SIG-M5 treated with dmso at 0.1 percent for 504 hours (cell line): ENCODE results near the gene TEX14.
"Not testable (repeated sequence)": the region's sequence is repeated elsewhere in the genome, so short reads cannot be mapped to it uniquely, and the experiment has no call there.

Experiments used
- DNase-seq: peaks from one replicate; lab custom pipeline; 2025; ENCODE audit not compliant: unreplicated experiment; lab: John Stamatoyannopoulos, UW

Gene TEX14

DNA sequence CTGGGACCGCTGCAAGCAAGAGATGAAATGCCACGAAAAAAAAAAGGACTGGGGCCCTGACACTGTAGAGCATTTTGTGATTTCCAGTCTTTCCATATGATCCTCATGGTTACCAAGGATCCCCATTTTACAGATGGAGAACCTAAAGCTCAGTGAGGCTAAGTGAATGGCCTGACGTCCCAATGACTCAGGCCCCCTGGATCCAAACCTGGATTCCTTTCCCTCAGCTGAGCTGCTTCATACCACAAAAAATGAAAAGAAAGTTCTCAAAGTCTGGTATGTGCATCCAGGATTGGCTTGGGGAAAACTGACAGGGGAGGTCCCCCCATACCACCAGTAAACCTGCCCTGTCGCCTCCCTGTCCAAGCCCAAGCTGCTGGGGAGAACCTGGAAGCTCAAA lies 80.5 kb downstream of the TEX14 start:
- no peak for DNase-seq

DNA sequence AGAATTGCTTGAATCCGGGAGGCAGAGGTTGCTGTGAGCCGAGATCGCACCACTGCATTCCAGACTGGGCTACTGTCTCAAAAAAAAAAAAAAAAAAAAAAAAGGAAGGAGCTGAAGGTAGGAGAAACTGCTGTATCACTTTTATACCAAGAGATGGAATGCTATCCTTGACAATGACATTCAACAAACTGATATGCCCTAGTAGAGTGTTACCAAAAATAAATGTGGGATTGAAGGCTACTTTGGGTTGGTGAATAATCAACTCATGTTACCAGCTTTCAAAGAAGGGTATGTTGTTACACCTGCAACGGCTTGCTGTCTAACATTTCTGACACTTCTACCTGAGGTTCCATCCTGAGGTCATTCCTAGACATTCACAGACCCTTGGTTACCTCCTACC lies 84.9 kb downstream of the TEX14 start:
- DNase-seq: no peak

DNA sequence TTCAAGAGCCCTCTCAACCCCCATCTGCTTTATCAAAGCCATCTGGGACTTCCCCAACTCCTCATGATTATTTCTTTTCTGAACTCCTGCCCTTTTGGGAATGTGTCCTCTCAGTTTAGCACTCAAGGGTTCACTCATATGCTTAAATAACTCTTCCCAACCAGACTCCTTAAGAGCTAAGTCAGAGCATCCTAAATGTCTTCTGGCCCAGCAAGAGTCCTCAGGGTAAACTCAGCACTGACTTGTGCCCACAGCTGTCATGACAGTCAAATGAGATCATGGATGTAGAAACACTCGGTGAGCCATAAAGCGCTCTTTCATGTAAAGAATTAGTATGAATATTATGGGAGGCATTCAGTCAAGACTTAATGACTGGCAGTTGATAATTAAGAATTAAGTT lies 85.9 kb downstream of the TEX14 start:
- no peak for DNase-seq

DNA sequence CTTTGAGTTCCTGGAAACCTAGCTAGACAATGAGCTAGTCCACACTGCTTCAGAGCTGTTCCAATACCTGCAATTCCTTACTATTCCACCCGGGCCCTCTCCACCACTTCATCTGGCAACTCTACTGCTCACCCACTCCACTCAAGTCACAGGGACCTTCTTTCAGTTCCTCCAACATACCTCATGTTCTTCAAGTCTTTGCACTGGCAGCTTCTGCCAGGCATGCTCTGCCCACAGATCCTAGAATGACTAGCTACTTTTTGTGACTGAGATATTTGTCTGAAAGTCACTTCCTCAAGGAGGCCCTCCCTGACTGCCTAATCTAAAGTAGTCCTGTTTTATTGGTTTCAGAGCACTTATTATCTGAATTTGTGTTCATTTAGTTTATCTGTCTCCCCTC lies 86.4 kb downstream of the TEX14 start:
- peak; percentile 60 for DNase-seq

DNA sequence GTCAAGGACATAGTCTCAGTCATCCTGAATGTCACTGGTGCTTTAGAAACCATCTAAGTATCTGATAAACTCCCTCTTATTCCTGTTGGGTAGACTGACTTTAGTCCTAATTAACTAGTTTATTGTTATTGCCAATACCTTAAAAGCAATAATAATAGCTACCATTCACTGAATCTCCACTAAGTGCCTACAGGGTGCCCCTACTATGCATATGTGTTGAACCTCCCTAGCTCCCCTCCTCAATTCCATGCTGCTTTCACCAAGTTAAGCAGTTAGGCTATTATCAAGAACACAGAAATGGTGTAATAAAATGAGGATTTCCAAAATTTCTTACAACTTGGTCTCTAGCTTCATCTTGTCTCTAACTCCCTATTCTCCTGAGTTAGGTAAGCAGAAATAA lies 89.9 kb downstream of the TEX14 start:
- DNase-seq: no peak

DNA sequence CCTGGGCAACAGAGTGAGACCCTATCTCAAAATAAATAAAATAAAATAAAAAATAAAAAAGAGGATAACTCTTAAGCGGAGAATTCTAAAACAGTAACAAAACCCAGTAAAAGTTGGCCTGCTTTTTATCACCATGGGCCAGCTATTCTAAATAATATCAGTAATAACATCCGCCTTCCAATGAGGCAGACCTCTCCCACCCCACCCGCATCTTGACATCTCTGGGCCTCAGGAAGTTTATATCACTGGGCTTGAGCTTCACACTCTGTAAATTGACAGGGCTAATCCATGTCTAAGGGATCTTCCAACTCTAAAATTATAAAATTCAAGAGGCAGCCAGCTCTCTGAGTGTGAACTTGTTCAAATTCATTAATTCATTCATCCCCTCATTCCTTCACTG lies 94.5 kb downstream of the TEX14 start:
- no peak for DNase-seq

DNA sequence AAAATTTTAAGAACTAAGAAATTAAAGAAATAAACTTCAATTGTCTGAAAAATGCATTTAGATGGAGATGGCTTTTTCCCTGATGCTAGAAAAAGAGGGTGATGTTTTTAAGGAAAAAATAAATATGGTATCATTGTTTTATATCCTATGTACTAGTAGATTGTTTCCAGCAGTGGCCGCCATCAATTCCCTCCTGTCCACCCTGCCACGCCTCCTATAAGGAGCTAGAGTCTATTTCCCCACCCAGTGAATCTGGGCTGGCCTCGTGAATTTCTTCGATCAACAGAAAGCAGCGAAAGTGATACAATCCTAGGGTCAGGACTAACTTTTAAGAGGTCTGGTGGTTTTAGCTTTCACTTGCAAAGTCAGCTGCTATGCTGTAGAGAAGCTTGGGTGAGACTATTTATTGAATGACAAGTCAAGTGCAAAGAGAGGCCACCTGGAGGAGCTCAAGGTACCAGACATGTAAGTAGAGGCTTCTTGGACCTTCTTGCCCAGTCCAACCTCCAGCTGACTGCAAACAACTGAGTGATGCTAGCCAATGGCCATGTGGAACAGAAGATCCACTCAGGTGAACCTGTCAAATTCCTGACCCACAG lies 96.6 kb downstream of the TEX14 start:
- DNase-seq: peak; percentile 95

DNA sequence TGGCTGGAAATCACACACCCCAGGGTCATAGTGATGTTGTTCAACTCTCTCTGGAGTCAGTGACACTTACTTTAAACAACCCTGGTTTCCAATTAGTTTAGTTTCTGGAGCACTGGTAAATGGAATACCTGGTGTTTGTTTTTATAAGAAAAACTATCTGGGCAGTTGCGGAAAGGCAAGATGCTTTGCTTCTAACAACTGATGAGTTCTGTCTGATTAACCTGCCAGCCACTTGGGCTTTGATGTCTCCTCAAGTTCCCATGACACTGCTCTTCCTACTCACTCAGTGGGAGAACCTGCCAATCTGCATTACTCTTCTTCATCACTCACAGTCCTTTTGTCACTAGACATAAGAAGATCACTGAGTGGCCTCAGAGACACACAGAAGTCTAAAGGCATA lies 98.7 kb downstream of the TEX14 start:
- DNase-seq: no peak

DNA sequence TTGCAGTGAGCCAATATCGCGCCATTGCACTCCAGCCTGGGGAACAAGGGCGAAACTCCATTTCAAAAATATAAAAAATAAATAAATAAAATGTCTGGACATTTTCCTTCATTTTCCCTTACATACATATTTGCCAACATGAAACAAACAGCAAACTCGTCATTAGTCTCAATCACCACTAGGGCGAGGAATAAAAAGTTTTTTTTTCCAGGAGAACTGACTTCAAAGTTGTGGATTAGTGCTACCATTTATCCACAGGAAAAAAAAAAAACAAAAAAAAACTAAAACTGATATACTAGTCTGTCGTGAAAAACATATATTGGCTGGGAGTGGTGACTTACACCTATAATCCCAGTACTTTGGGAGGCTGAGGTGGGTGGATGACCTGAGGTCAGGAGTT lies 100.4 kb downstream of the TEX14 start:
- peak; percentile 44 for DNase-seq

DNA sequence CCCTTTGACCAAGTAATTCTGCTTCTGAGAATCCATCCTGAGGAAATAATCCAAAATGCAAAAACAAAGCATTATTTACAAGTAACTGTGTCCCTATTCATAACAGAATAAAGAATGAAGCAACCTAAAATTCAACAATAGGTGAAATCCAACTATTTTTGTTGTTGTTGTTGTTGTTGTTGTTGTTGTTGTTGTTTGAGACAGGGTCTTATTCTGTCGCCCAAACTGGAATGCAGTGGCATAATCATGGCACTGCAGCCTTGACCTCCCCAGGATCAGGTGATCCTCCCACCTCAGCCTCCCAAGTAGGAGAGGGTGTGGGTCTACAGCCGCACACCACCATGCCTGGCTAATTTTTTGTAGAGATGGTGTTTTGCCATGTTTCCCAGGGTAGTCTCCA lies 101.5 kb downstream of the TEX14 start:
- no peak for DNase-seq

DNA sequence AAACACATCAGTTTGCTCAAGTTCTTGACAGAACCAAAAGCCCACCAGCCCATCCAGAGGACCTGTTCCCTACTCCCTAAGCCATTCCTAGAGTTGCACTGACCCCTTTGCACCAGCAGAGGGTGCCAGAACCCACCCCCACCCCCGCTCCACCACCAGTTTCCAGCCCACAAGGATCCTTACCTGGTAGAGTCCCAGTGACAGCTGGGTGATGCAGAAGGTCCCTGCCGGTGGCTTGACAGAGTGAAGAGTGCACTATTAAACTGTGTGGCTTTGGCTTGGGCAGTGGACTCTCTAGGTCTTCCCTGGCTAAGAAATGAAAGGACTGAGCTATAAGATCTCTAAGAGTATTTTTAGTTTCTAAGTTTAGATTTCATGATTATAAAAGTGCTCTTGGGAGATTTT lies 104.1 kb downstream of the TEX14 start:
- DNase-seq: peak; percentile 93

DNA sequence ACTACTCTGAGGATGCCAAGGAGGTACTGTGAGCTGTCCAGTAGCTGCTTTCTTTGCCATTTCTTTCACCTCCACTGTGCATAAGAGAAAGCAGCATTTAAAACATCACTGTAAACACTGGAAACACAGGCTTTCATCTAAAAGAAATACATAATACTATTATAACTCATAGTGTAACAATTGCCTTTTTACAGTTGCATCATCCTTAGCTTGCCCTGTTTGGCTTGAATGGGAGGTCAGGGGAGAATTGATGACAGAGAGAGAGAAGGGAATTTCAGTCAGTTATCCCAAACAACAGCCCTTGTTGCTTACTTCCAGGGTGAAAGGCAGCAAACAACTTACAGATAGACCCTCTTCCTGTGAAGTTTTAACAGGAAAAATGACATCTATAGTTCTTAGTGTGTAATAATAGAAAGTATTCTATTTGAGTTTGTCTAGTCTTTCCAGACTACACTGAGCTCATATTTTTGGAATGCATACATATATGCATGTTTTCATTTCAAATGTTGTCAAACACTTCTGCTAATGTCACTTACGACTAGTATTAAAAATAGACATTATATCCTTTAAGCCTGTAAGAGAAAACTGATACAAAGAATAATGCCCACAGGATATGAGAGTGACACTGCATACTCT lies 105.7 kb downstream of the TEX14 start:
- DNase-seq: no peak

DNA sequence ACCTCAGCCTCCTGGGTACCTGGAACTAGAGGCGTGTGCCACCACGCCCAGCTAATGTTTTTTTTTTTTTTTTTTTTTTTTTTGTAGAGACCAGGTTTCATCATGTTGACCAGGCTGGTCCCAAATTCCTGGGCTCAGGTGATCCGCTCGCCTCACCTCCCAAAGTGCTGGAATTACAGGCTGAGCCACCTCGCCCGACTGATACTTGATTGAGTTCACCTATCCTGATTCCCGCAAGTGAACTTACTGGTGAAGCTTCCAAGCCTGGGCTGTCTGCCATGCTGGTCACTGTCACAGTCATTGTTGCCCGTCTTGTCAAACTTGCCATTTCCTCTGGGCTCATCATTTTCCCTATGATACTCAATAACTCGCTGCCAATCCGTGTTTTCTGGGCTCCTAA lies 106.3 kb downstream of the TEX14 start:
- no peak for DNase-seq

DNA sequence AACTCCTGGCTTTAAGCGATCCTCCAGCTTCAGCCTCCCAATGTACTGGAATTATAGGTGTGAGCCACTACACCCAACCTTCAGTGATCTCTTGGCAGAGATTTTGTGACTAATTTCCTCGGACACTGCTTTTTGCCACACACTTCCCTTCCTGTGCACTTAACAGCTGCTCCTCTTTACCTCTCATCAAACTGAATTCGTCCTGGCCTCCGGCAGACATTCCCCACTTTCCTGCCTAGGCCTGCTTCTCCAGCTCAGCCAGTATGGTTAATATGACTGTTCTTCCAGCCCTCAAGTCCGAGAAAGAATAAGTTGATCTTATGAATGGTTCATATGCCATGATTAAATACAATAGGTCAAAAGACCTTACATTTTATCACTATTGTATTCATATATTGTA lies 108.4 kb downstream of the TEX14 start:
- DNase-seq: no peak

DNA sequence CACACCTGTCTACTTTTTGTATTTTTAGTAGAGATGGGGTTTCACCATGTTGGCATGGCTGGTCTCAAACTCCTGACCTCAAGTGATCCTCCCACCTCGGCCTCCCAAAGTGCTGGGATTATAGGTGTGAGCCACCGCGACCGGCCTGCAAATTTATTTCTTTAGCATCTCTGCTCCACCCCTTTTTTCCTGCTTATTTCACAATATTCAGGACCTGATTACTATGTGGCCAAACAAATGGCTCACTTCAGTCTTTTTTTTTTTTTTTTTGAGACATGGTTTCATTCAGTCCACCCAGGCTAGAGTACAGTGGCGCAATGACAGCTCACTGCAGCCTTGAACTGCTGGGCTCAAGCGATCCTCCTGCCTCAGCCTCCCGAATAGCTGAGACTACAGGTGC lies 109.1 kb downstream of the TEX14 start:
- not testable (repeated sequence) for DNase-seq

DNA sequence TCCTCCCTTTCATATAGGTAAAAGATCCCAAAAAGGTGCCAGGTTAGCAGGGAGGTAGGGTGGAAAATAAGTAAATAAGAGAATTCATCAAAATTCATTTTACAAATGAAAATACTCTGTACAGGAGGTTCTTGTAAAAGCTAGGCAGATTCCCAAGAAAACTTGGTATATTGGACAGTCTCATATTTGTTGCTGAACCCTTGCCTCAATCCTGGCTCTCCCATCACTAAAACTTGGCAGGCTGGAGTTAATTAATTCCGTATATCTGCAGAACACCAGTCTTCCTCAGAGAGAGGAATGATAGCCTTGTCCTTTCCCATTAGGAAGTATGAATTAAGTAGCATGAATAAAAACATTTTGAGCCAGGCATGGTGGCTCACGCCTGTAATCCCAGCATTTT lies 111.2 kb downstream of the TEX14 start:
- DNase-seq: no peak

DNA sequence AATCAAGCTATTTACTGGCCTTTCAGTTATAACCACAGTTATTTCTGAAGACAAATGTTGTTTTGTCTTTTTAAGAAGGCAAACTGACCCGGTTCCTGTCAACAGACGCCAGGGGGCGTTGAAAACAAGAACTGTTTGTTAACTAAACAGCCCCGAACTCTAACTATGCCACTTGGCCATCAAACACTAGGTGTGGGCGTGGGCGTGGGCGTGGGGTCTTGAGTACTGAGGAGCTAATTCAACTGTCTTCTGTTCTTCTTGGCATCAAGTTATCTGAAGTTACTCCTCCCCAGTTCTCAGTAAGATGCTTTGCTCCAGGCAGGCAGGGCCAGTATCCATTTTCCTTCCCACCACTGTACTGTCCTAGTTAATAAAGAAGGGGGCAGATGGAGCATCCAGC lies 114.1 kb downstream of the TEX14 start:
- DNase-seq: peak; percentile 85

DNA sequence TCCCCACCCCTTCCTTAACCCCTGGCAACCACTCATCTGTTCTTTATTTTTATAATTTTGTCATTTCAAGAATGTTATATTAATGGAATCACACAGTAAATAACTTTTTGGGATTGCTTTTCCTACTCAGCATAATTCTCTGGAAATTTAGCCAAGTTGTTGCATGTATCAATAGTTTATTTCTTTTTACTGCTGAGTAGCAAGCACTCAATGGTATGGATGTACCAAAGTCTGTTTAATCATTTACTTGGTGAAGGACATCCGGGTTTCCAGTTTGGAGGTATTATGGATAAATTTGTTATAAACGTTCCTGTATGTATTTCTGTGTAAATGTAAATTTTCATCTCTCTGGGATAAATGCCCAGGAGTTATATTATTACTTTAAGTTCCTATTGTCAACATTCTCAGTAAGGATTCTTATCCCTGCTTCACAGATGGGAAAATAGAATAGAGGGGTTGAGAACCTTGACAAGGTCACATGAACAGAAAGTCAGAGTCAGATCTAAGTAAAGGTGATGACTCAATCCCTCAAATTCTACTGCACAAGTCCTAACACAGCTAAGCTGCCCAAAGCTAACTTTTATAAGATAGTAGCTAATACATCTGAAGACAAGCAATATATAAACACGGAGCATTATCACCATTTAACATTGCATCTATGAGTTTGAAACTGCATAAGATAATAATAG lies 115.0 kb downstream of the TEX14 start:
- DNase-seq: peak; percentile 42

DNA sequence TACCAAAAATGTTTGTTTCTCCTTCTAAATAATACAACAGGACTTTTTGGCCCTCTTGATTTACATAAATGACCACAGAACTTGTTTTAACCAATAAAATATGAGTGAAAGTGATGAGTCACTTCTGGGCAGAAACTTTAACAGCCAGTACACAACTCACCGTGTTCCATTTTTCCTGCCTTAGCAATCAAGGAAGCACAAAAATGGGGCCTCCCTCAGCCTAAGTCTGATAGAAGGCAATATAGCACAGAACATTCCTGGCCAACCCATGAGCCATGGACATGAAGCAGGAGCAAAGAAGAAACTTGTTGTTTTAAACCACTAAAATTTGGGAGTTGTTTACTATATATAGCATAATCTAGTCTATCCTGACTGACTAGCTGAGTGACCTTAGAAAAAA lies 116.3 kb downstream of the TEX14 start:
- DNase-seq: peak; percentile 86

DNA sequence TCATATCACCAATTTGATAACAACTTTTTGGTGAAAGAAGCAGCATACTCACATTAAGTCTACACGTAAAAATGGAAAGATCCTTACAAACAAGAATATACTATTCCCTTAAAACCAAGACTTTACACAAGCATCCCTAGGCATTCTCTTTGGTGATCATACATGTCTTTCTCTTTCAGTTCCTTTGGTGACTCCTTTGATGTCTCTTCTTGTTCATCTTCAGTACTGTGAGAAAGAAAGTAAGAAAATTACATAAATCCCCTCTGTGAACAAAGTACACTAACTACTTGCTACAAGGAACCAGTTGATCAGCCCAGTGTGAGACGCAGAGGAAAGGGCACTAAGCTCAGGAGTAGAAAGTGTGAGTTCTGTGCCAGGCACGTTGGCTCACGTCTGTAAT lies 117.8 kb downstream of the TEX14 start:
- no peak for DNase-seq

DNA sequence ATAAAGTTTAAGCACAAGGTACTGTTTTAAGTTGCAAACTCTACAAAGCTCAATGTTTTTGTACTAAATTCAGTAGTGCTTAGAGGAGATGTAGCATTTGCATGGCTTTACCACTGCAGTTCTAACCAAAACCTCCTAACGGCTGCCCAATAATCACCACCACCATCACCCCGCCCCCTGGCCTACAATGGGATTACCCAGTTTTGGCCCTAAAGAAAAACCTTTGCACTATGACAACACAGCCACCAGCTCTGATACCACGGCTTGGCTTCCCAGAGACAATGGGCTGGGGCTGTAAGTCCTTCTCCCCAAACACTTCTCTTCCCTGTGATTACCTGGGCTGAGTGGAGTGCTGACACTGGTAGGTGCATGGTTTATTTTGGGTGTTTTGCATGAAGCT lies 119.0 kb downstream of the TEX14 start:
- no peak for DNase-seq

DNA sequence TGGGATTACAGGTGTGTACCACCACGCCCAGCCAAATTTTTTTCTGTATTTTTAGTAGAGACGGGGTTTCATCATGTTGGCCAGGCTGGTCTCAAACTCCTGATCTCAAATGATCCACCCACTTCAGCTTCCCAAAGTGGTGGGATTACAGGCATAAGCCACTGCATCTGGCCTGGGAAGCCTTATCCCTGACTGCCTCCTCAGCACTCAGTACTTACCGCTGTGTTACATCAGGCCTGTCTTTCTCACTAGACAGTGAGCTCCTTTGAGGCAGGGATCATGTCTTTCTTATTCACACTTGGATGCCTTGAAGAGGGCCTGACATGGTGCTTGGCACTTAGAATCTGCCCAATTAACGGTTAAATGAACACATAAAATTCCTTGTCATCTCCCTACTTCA lies 121.1 kb downstream of the TEX14 start:
- DNase-seq: no peak

DNA sequence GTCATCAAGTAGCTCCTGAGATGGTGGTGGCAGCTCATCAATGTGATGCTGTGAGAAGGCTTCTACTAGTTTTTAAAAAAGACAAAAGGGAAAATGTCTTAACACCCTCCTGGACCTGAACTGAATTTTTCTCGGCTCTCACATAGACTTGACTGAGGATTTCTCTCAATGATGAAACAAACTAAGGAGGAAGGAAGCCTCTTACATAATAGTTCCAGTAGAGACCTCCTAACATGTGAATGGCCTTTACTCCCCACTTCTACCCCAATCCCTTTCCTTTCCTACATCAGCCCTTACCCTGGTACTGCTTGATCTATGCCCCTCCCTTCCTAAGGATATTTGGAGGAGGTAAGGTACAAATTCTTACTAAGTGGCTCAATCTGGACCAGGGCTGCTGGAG lies 122.6 kb downstream of the TEX14 start:
- DNase-seq: peak; percentile 82
